ENCODE data around the gene HBZ. TPM values are rescaled to one million over a fixed set of nuclear protein-coding genes. Genes with fewer than 3 reads are reported as not detected.
A peak's percentile ranks its signal among the peaks of the same experiment; 100 is the strongest.

The HBZ gene
- total RNA-seq, 1 donor from 2014 or later: not detected

GRCh38 chr16:187330-187729 is 34.9 kb downstream of the HBZ start:
- TF ChIP-seq CTCF (IDR thresholded peaks at IDR 0.05; ENCODE audit: insufficient read depth, low read length, severe bottlenecking): no peak
- no peak overlapping the region for H3K4me3 ChIP-seq (ENCODE audit: low read depth, low read length)
- no peaks in the 10 kb centered on the region for H3K27me3 ChIP-seq (ENCODE audit: control insufficient read depth, insufficient read depth, low read length)
- FAIRE-seq (no peak), DNase-seq (ENCODE audit: low read depth) (no peak)
- peaks cover 25% of the 10 kb centered on the region for H3K36me3 ChIP-seq (ENCODE audit: control insufficient read depth, insufficient read depth, low read length)

GRCh38 chr16:188674-189073 is 36.2 kb downstream of the HBZ start:
- DNase-seq (ENCODE audit: low read depth) (no peak), FAIRE-seq (no peak)
- Histone ChIP-seq H3K27me3 (ENCODE audit: control insufficient read depth, insufficient read depth, low read length) (no peaks in the 10 kb centered on the region), H3K36me3 (ENCODE audit: control insufficient read depth, insufficient read depth, low read length) (peaks cover 29% of the 10 kb centered on the region), H3K4me3 (ENCODE audit: low read depth, low read length) (no peak overlapping the region)
- peak; percentile 12 for TF ChIP-seq CTCF (IDR thresholded peaks at IDR 0.05; ENCODE audit: insufficient read depth, low read length, severe bottlenecking)

- TF ChIP-seq CTCF (IDR thresholded peaks at IDR 0.05; ENCODE audit: insufficient read depth, low read length, severe bottlenecking): no peak
- DNase-seq (ENCODE audit: low read depth): no peak
- no peak for FAIRE-seq
- peaks cover 31% of the 10 kb centered on the region for H3K36me3 ChIP-seq (ENCODE audit: control insufficient read depth, insufficient read depth, low read length)
- H3K4me3 ChIP-seq (ENCODE audit: low read depth, low read length): no peak overlapping the region
- no peaks in the 10 kb centered on the region for H3K27me3 ChIP-seq (ENCODE audit: control insufficient read depth, insufficient read depth, low read length)
These were observed 37.3 kb downstream of the HBZ start for GRCh38 chr16:189604-190186.

- Histone ChIP-seq H3K27me3 (ENCODE audit: control insufficient read depth, insufficient read depth, low read length) (no peaks in the 10 kb centered on the region), H3K36me3 (ENCODE audit: control insufficient read depth, insufficient read depth, low read length) (peaks cover 31% of the 10 kb centered on the region), H3K4me3 (ENCODE audit: low read depth, low read length) (no peak overlapping the region)
- FAIRE-seq (no peak), DNase-seq (ENCODE audit: low read depth) (no peak)
- no peak for TF ChIP-seq CTCF (IDR thresholded peaks at IDR 0.05; ENCODE audit: insufficient read depth, low read length, severe bottlenecking)
These were observed 39.4 kb downstream of the HBZ start for GRCh38 chr16:191831-192230.

- Histone ChIP-seq H3K36me3 (ENCODE audit: control insufficient read depth, insufficient read depth, low read length) (peaks cover 33% of the 10 kb centered on the region), H3K4me3 (ENCODE audit: low read depth, low read length) (no peak overlapping the region), H3K27me3 (ENCODE audit: control insufficient read depth, insufficient read depth, low read length) (no peaks in the 10 kb centered on the region)
- DNase-seq (ENCODE audit: low read depth) (no peak), FAIRE-seq (no peak)
- no peak for TF ChIP-seq CTCF (IDR thresholded peaks at IDR 0.05; ENCODE audit: insufficient read depth, low read length, severe bottlenecking)
These were observed 40.2 kb downstream of the HBZ start for GRCh38 chr16:192686-193085.

GRCh38 chr16:193441-193840 is 41.0 kb downstream of the HBZ start:
- no peak overlapping the region for H3K4me3 ChIP-seq (ENCODE audit: low read depth, low read length)
- no peak for DNase-seq (ENCODE audit: low read depth)
- H3K27me3 ChIP-seq (ENCODE audit: control insufficient read depth, insufficient read depth, low read length): no peaks in the 10 kb centered on the region
- H3K36me3 ChIP-seq (ENCODE audit: control insufficient read depth, insufficient read depth, low read length): peaks cover 36% of the 10 kb centered on the region
- no peak for TF ChIP-seq CTCF (IDR thresholded peaks at IDR 0.05; ENCODE audit: insufficient read depth, low read length, severe bottlenecking)
- no peak for FAIRE-seq
